Vagina (tissue), 2 donors: ENCODE measurements around the gene CHAMP1.

Experiments
- POLR2A ChIP-seq, 2 donors: fragments of 450-650 bp; IDR thresholded peaks; one replicate each; pipeline ENCODE4 v1.6.1; 2017; ENCODE audit warnings: antibody characterized with exemption in 2 of 2, mild to moderate bottlenecking in 2 of 2, moderate library complexity in 2 of 2
- TF ChIP-seq, protein P1 (sequence below), 3 experiments: fragments of 450-650 bp in 2 of 3; fragments of 200-600 bp in 1 of 3; sonication (generic) in 1 of 3; IDR thresholded peaks; one replicate each; pipeline ENCODE4 v1.5.1; 2017 to 2019; ENCODE audit warnings: antibody characterized with exemption in 3 of 3, mild to moderate bottlenecking in 2 of 3, moderate library complexity in 2 of 3

DNA sequence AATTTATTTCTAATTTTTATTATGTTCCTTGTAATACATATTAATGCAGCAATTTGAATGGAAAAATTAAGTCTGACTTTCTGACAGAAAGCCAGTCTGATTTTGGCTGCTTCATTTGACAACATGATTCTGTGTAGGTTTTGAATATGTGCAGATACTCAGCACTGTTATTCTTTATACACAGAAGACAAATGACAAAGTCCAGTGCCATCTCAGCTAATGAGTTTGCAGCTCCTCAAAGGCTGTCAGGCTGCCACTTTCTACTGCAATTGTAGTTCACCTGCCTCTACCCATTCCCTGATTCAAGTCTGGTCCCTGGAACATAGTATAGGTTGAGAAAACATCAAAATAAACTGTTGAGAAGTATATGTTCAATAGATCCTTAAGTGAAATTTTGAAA lies 2.9 kb upstream of the CHAMP1 start:
- TF ChIP-seq POLR2A (IDR thresholded peaks at IDR 0.05), result no peak
- TF ChIP-seq, protein P1, sequence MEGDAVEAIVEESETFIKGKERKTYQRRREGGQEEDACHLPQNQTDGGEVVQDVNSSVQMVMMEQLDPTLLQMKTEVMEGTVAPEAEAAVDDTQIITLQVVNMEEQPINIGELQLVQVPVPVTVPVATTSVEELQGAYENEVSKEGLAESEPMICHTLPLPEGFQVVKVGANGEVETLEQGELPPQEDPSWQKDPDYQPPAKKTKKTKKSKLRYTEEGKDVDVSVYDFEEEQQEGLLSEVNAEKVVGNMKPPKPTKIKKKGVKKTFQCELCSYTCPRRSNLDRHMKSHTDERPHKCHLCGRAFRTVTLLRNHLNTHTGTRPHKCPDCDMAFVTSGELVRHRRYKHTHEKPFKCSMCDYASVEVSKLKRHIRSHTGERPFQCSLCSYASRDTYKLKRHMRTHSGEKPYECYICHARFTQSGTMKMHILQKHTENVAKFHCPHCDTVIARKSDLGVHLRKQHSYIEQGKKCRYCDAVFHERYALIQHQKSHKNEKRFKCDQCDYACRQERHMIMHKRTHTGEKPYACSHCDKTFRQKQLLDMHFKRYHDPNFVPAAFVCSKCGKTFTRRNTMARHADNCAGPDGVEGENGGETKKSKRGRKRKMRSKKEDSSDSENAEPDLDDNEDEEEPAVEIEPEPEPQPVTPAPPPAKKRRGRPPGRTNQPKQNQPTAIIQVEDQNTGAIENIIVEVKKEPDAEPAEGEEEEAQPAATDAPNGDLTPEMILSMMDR (IDR thresholded peaks at IDR 0.05), result no peak
